Hepatocyte (in vitro differentiated cells): ENCODE measurements around the gene ANO4.

Source experiments
- EZH2 ChIP-seq: fragments of 200-600 bp; sonication (generic); IDR thresholded peaks from 2 replicates; pipeline ENCODE4 v1.6.1; 2016; ENCODE audit warnings: antibody characterized with exemption, mild to moderate bottlenecking, borderline replicate concordance
- EZH2phosphoT487 ChIP-seq: fragments of 200-600 bp; sonication (generic); IDR thresholded peaks from one replicate; pipeline ENCODE4 v1.6.1; 2018; ENCODE audit warnings: antibody characterized with exemption, mild to moderate bottlenecking, low read depth, moderate library complexity; ENCODE audit not compliant: unreplicated experiment, severe bottlenecking
- TF ChIP-seq, protein P1 (sequence below): fragments of 200-600 bp; sonication (generic); IDR thresholded peaks from 2 replicates; pipeline ENCODE4 v1.5.1; 2016; ENCODE audit warnings: antibody characterized with exemption, mild to moderate bottlenecking; ENCODE audit not compliant: poor library complexity

DNA sequence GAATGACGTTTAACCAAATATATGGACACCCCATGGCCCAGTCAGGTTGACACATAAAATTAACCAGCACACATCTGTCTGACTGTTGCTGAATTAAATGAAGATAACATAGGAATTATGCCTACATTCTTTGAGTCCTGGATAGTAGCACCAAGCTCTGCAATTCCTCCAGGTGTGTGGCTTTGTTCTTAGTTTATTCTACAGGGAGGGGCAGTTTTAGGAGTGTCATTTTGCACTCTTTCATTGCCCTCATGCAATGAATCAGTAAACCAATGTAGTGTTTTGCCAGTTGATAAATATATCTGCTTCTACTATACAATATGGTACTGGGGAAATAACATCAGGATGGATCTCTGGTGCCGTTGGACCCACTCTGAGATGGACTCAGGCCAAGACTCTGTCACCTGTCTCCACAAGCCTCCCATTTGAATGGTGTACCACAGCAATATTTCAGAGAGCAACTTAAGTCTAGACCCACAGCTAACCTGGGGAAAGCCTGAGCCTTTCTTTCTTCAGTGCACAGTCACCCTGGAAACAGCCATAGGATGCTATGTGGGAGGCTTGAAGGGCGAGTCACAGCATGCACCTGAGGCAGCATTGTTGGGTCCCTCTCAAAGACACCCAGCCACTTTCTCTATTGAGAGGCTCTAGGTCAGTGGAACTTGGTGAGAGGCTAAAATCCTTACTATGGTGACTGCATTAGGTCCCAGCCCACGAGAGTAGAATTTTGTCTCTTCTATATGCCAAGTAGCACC lies 73.2 kb downstream of the ANO4 start:
- TF ChIP-seq, protein P1, sequence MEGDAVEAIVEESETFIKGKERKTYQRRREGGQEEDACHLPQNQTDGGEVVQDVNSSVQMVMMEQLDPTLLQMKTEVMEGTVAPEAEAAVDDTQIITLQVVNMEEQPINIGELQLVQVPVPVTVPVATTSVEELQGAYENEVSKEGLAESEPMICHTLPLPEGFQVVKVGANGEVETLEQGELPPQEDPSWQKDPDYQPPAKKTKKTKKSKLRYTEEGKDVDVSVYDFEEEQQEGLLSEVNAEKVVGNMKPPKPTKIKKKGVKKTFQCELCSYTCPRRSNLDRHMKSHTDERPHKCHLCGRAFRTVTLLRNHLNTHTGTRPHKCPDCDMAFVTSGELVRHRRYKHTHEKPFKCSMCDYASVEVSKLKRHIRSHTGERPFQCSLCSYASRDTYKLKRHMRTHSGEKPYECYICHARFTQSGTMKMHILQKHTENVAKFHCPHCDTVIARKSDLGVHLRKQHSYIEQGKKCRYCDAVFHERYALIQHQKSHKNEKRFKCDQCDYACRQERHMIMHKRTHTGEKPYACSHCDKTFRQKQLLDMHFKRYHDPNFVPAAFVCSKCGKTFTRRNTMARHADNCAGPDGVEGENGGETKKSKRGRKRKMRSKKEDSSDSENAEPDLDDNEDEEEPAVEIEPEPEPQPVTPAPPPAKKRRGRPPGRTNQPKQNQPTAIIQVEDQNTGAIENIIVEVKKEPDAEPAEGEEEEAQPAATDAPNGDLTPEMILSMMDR = no peak
- TF ChIP-seq EZH2phosphoT487 (no peak), EZH2 (no peak)
